ENCODE data around the gene HES2.
"Not testable (repeated sequence)": the region's sequence is repeated elsewhere in the genome, so short reads cannot be mapped to it uniquely, and the experiment has no call there.

Gene HES2

GRCh38 chr1:6384135-6384534 is 35.6 kb downstream of the HES2 start:
- DNase-seq: no peak

- no peak for DNase-seq
These were observed 39.7 kb downstream of the HES2 start for GRCh38 chr1:6380037-6380436.

- no peak for DNase-seq
These were observed 41.5 kb downstream of the HES2 start for GRCh38 chr1:6378096-6378746.

- DNase-seq: no peak
These were observed 45.6 kb downstream of the HES2 start for GRCh38 chr1:6373961-6374720.

GRCh38 chr1:6372236-6372635 is 47.5 kb downstream of the HES2 start:
- not testable (repeated sequence) for DNase-seq

- DNase-seq: no peak
These were observed 49.7 kb downstream of the HES2 start for GRCh38 chr1:6370006-6370405.

- DNase-seq: no peak
These were observed 52.2 kb downstream of the HES2 start for GRCh38 chr1:6367381-6368012.

- peak in 3 of 5 donors; percentile 30 to 41 (median 38) for DNase-seq
These were observed 54.7 kb downstream of the HES2 start for GRCh38 chr1:6365047-6365446.

- DNase-seq: not testable (repeated sequence)
These were observed 56.4 kb downstream of the HES2 start for GRCh38 chr1:6363085-6363884.
